ENCODE results near the gene LDLRAP1. TPM values are rescaled to one million over a fixed set of nuclear protein-coding genes. Genes with fewer than 3 reads are reported as not detected.

Gene LDLRAP1
- total RNA-seq, 1 donor from 2014 or later: 23.4 TPM

- ATAC-seq: no peak
- no peak for DNase-seq (ENCODE audit: low spot score)
These were observed 2.0 kb upstream of the LDLRAP1 start for GRCh38 chr1:25541425-25541824.

- no peak for ATAC-seq
- no peak for DNase-seq (ENCODE audit: low spot score)
These were observed 1.3 kb upstream of the LDLRAP1 start for GRCh38 chr1:25541889-25542658.

GRCh38 chr1:25543005-25543424, 391 bp upstream of the LDLRAP1 start:
- ATAC-seq: no peak

DNA sequence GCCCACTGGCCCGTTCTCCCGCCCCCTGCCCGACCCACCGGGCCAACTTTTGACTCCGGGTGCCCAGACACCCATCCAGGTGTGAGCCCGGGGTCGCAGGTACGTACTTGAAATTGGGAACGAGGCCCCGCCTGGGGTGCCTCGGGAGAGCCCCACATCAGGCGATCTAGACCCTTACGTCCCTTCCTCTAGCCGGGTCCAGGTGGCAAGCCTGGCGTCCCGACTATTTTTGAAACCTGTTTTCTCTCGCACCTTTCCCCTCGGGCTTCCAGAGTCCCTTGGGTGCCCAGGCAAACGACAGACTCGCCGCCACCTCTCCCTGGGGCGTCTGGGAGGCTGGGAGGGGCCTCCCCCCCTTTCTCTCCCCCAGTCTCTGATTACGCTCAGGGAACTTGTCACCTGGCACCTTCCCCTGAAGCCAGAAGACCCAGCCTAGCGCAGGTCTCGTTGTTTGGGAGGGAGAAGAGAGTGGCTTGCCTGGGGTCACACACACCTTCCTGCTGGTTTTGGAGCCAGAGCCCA, 898 bp downstream of the LDLRAP1 start:
- ATAC-seq (no peak), DNase-seq (ENCODE audit: low spot score) (no peak)

More at GRCh38 chr1:25543005-25543424, 391 bp upstream of the LDLRAP1 start:
- no peak for DNase-seq (ENCODE audit: low spot score)

DNA sequence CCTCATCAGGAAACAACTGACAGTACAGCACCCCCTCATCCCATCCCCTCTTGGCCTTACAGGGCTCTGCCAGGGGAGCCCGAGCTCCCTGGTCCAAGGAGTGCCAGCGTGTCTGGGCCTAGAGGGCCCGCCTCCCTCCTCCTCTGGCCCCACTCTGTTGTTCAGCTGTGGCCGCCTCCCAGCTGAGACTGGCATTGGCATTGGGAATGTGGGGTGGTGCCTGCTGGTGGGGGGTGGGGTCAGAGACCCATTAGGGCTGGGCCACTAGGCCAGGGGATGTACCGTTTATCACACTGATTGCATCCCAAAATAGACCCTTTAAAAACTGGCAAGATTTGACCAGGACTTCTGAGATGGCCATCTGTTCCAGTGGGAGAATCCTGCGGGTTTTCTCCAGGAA, 1.4 kb downstream of the LDLRAP1 start:
- ATAC-seq (peak; percentile 14), DNase-seq (ENCODE audit: low spot score) (no peak)

DNA sequence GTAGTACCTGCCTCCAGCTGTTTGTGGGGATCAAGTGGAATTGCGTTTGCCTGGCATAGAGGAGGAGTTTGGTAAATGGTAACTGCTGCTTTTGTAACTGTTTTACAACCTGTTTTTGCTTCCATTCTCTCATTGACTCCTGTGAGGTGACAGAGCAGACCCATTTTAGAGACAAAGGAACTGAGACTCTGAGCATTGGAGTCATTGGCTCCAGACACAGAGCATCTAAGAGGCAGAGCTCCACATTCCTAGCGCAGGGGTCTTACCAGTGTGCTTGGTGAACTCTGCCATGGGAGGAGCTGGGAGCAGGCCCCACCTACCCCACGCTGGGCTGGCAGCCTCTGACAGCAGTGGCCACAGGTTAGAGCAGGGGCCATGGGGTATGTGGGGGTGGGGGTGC, 2.4 kb downstream of the LDLRAP1 start:
- ATAC-seq (no peak), DNase-seq (ENCODE audit: low spot score) (no peak)

GRCh38 chr1:25546193-25546592, 2.8 kb downstream of the LDLRAP1 start:
- no peak for ATAC-seq
- DNase-seq (ENCODE audit: low spot score): no peak

DNA sequence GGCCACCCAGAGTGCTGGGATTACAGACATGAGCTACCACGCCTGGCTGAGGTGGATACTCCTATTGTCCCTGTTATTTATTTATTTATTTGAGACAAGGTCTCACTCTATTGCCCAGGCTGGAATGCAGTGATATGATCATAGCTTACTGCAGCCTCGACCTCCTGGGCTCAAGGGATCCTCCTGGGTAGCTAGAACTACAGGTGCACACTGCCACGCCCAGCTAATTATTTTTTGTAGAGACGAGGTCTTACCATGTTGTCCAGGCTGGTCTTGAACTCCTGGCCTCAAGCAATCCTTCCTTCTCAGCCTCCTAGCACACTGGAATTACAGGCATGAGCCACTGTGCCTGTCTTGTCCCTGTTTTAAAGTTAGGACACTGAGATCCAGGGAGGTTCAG, 5.2 kb downstream of the LDLRAP1 start:
- ATAC-seq (no peak), DNase-seq (ENCODE audit: low spot score) (no peak)

DNA sequence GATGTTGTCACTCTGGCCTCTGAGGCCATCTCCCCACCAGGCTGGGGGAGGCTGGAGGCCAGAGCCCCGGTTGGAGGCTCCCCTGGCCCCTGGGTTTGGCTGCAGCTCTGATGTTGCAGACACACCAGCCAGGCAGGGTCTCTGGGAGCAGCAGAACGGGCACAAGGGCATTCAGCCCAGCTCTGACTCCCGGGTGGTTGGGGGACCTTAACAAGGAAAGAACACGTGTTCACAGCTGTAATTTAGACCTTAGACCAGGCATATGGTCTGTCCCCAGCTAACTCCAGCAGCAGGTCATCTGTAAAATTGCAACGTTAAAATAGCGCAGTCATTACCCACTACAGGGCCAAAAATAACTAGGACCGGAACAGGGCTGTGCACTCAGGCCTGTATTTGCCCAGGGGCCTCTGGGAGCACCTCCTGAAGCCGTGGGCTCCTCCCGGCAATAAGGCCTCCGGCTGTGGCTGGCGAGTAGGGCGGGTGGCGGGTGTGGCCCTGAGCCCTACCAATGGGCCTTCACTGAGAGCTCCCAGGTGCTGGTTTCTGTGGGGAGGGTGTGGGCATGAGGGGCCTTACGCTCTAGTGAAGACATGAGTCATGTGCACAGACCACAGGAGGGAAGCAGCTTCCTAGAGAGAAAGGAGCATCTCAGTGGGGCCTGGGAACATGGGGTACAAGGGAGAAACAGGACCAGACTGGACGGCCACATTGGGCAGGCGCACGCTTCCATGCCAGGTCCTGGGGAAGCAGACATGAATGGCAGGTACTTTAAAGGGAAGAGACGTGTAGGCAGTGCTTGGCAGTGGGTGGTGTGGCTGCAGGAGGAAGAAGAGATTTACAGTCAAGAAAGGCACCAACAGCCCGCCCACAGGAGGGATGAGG, 6.1 kb downstream of the LDLRAP1 start:
- DNase-seq (ENCODE audit: low spot score) (no peak), ATAC-seq (no peak)

DNA sequence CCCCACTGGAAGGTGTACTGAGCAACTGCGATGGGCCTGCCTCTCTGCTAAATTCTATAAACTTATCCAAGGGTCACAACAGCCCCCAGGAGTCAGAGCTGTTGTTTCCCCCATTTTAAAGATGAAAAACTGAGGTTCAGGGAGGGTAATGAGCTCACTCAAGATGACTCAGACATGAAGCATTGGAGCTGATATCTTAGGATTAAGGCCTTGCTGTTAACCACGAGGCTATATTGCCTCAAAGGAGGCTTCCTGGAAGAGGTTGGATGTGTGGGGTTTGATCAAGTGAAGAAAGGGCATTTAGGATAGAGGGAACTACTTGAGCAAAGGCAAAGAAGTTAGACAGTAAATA, 6.7 kb downstream of the LDLRAP1 start:
- no peak for ATAC-seq
- DNase-seq (ENCODE audit: low spot score): no peak

DNA sequence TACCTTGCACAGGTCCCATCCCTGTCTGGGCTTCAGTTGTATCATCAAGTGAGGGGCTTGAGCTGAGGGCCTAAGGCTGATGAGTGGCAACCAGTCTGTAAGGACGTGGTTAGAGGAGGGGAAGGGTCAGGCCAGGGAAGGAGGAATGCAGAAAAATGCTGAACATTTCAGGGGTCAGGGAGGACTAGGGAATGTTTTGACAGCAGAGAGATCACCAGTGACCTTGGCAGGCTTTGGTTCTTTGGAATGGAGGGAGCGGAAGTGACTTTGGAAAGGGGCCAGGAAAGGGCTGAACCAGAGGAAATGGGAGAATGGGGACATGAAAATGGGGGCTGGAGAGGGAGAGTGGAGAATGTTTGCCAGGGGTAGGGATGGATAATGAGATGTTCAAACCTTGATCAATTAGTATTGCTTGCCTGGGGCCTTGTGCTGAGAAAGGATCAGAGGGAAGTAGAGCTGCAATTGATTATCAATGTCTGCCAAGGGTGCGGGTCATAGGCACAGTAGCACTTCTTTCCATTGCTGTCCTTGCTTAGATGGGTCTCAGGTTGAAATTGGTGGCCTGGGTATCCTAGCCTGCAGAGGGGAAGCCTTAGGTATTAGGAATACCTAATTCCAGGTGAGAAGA, 7.4 kb downstream of the LDLRAP1 start:
- peak; percentile 45 for ATAC-seq
- no peak for DNase-seq (ENCODE audit: low spot score)

GRCh38 chr1:25553749-25554429, 10.5 kb downstream of the LDLRAP1 start:
- ATAC-seq: no peak

DNA sequence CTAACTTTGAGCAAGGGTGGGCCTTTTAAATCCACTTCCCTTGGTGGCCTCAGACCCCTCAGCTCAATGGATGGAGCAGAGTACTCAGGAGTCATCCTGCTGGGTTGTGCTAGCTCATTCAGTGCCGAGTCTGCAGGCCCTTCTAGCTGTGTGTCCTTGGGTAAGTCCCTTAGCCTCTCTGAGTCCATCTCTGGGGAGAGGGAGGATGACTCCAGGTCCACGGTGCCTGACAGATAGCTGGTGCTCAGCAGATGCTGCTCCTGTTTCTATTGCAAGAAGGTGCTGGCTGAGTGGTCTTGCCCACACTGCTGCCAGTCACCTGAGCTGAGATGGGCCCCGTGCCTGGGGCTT, 11.0 kb downstream of the LDLRAP1 start:
- no peak for DNase-seq (ENCODE audit: low spot score)
- ATAC-seq: no peak

More at GRCh38 chr1:25553749-25554429, 10.5 kb downstream of the LDLRAP1 start:
- no peak for DNase-seq (ENCODE audit: low spot score)

DNA sequence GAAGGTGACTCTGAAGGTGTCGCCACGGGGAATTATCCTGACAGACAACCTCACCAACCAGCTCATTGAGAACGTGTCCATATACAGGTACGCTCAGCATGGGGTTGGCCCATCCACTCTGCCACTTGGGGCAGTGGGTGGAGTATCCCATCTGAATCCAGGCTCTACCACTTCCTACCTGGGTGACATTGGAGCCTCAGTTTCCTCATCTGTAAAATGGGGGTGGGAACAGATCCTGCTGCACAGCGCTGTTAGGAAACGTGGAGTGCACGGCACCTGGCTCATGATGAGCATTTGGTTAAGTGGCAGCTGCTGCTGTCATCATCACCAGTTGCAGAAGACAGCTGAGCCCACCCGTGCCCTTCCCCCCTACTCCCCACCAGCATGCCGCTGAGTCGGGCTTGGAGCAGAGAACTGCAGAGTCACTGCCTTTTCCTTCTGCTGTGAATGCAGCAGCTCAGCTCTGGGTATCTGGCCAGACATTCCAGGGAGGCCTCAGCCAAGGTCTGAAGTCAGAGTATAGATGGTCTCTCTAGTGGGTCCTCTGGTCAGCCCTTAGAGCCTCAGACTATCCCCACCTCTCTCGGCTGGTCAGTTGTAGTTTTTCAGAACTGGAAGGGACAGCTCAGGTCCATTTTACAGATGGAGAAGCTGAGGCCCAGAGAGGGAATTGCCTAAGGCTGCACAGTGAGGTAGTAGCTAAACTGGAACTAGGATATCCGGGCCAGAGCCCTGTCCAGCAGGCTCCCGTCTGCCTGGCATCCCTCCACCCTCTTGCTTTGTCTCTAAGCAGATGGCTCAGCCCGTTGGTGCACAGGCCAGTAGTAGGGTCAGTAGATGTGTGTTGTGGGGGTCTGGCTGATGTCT, 11.7 kb downstream of the LDLRAP1 start:
- DNase-seq (ENCODE audit: low spot score) (no peak), ATAC-seq (no peak)

- ATAC-seq: no peak
- DNase-seq (ENCODE audit: low spot score): no peak
These were observed 12.3 kb downstream of the LDLRAP1 start for GRCh38 chr1:25555753-25556092.

DNA sequence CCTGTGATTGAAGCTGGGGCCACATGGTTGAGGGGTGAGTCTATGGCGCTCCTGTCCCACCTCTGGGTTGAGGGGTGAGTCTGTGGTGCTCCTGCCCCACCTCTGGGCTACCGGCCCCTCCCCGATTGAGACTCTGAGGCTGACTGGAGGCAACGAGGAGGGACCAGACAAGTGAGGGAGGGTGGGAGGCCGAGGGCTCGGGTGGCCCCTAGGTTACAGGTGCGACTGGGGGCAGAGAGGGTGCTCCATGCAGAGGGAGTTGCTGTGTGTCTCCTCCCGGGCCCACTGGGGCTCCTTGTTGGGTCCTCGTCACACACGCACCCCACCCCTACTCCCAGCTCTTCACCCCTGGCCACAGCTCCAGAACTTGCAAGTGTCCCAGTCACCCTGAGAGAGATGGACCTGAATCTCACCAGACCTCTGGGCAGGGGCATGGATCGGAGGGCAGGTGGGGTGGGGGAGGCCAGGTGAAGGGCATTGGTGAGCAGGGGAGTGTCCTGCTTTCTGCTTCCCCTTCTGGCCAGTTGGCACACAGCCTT, 12.8 kb downstream of the LDLRAP1 start:
- no peak for DNase-seq (ENCODE audit: low spot score)
- ATAC-seq: no peak

- ATAC-seq (peak; percentile 9), DNase-seq (ENCODE audit: low spot score) (no peak)
These were observed 13.5 kb downstream of the LDLRAP1 start for GRCh38 chr1:25556791-25557476.

- DNase-seq (ENCODE audit: low spot score): no peak
- ATAC-seq: no peak
These were observed 14.1 kb downstream of the LDLRAP1 start for GRCh38 chr1:25557543-25557942.

- peak; percentile 15 for ATAC-seq
- no peak for DNase-seq (ENCODE audit: low spot score)
These were observed 15.6 kb downstream of the LDLRAP1 start for GRCh38 chr1:25559031-25559430.
